Gastroesophageal sphincter (tissue), 4 donors: Measurements from ENCODE around the gene RABGEF1. TPM values are rescaled to one million over a fixed set of nuclear protein-coding genes. Genes with fewer than 3 reads are reported as not detected.
"Not testable (repeated sequence)": the region's sequence is repeated elsewhere in the genome, so short reads cannot be mapped to it uniquely, and the experiment has no call there.

Source experiments
- ATAC-seq: fragments of 150-250 bp; one replicate; pipeline ENCODE4 v1.9.1; 2016; ENCODE audit warnings: mild to moderate bottlenecking, moderate library complexity
- H3K27ac ChIP-seq, 4 donors: fragments of 200-600 bp; sonication (generic) in 3 of 4; 1 replicate in 3 of 4; 2 replicates in 1 of 4; pipeline ENCODE4 v1.5.1; 2016 to 2019
- H3K27me3 ChIP-seq: fragments of 200-600 bp; sonication (generic); one replicate; pipeline ENCODE4 v1.5.1; 2019
- H3K36me3 ChIP-seq, 2 donors: fragments of 200-600 bp; sonication (generic); one replicate each; pipeline ENCODE4 v1.5.1; 2019; ENCODE audit warnings: control low read depth in 1 of 2
- H3K4me1 ChIP-seq, 3 donors: fragments of 200-600 bp; sonication (generic); 1 replicate in 2 of 3; 2 replicates in 1 of 3; pipeline ENCODE4 v1.5.1; 2016 to 2019; ENCODE audit warnings: control low read depth in 2 of 3
- H3K4me3 ChIP-seq, 2 donors: fragments of 200-600 bp; sonication (generic); one replicate each; pipeline ENCODE4 v1.5.1; 2019; ENCODE audit warnings: mild to moderate bottlenecking in 1 of 2, moderate library complexity in 1 of 2
- H3K9me3 ChIP-seq, 3 donors: fragments of 200-600 bp; sonication (generic); one replicate each; pipeline ENCODE4 v1.5.1; 2017 to 2019; ENCODE audit warnings: control low read depth in 2 of 3
- CTCF ChIP-seq, 4 experiments: fragments of 200-600 bp in 2 of 4; fragments of 450-650 bp in 2 of 4; sonication (generic) in 1 of 4; IDR thresholded peaks; one replicate each; pipeline ENCODE4 v1.5.1; 2017 to 2019; ENCODE audit warnings: antibody characterized with exemption in 4 of 4, mild to moderate bottlenecking in 2 of 4, moderate library complexity in 2 of 4
- EP300 ChIP-seq: sonication (generic); formaldehyde crosslinking; IDR thresholded peaks from one replicate; pipeline ENCODE4 v1.6.1; 2017; ENCODE audit warnings: antibody characterized with exemption, mild to moderate bottlenecking
- POLR2A ChIP-seq, 2 donors: fragments of 450-650 bp; IDR thresholded peaks; one replicate each; pipeline ENCODE4 v1.6.1; 2017; ENCODE audit warnings: antibody characterized with exemption in 2 of 2, mild to moderate bottlenecking in 2 of 2, moderate library complexity in 1 of 2
- POLR2AphosphoS5 ChIP-seq: sonication (generic); formaldehyde crosslinking; IDR thresholded peaks from one replicate; pipeline ENCODE4 v1.6.1; 2017; ENCODE audit warnings: antibody characterized with exemption
- WGBS, 2 donors: methylation state at CpG; one replicate each; pipeline ENCODE4 v1.1.5; 2018; ENCODE audit warnings: low coverage in 1 of 2; 5-methylcytosine and 5-hydroxymethylcytosine counted together
- total RNA-seq, 4 donors: library from RNA; depleted of rRNA; stranded (reverse); fragments of >200 nt; gene quantifications; one replicate each; pipeline ENCODE4 v1.1.0, GENCODE V29; 2016

The RABGEF1 gene
- total RNA-seq, 4 donors from 2014 or later: 37.8 to 59.9 (median 39.8) TPM

DNA sequence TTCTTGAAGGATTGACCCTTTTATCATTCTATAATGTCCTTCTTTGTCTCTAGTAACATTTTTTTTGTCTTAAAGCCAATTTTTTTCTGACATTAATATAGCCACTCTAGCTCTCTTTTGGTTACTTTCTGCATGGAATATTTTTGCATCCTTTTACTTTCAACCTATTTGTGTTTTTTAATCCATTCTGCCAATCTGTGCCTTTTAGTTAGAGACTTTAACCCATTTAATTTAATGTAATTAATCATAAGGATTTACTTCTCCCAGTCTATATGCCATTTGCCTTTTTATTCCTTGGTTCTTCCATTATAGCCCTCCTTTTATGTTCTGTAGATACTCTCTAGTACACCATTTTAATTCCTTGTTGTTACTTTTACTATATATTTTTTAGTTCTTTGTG lies 32.7 kb upstream of the RABGEF1 start:
- H3K4me1 ChIP-seq: no peaks in the 10 kb centered on the region
- TF ChIP-seq POLR2AphosphoS5: no peak
- TF ChIP-seq EP300: no peak
- no peak for TF ChIP-seq CTCF (IDR thresholded peaks at IDR 0.05)
- no peak for TF ChIP-seq POLR2A (IDR thresholded peaks at IDR 0.05)
- H3K4me3 ChIP-seq: no peak overlapping the region
- no peaks in the 10 kb centered on the region for H3K9me3 ChIP-seq
- peaks cover 0 to 25% of the 10 kb centered on the region in 2 donors for H3K36me3 ChIP-seq
- no peak overlapping the region for H3K27ac ChIP-seq
- H3K27me3 ChIP-seq: no peaks in the 10 kb centered on the region
- no peak for ATAC-seq

DNA sequence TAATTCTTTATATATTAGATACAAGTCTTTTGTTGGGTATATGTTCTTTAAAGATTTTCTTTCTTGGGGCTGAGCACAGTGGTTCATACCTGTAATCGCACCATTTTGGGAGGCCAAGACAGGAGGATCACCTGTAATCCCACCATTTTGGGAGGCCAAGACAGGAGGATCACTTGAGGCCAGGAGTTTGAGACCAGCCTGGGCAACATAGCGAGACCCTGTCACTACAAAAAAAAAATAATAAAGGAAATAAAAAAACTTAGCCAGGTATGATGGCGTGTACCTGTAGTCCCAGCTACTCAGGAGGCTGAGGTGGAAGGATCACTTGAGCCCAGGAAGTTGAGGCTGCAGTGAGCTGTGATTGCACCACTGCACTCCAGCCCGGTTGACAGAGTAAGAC lies 29.8 kb upstream of the RABGEF1 start:
- H3K27ac ChIP-seq, H3K4me1 ChIP-seq, ATAC-seq, H3K9me3 ChIP-seq, H3K4me3 ChIP-seq, H3K27me3 ChIP-seq: not testable (repeated sequence)
- 94 to 98% methylated on average over 2 to 3 of the region's 4 CpGs for WGBS, 2 donors
- peaks cover 0 to 47% of the 10 kb centered on the region in 2 donors for H3K36me3 ChIP-seq

GRCh38 chr7:66713687-66714086 lies 26.8 kb upstream of the RABGEF1 start:
- TF ChIP-seq EP300 (no peak), CTCF (IDR thresholded peaks at IDR 0.05) (no peak), POLR2A (IDR thresholded peaks at IDR 0.05) (no peak), POLR2AphosphoS5 (no peak)
- H3K36me3 ChIP-seq: peaks cover 0 to 61% of the 10 kb centered on the region in 2 donors
- WGBS, 2 donors: 93 to 100% methylated on average over 1 of the region's 1 CpG

GRCh38 chr7:66716634-66717033 lies 23.9 kb upstream of the RABGEF1 start:
- not testable (repeated sequence) for H3K4me3 ChIP-seq, H3K27ac ChIP-seq, H3K9me3 ChIP-seq, H3K27me3 ChIP-seq, ATAC-seq, H3K4me1 ChIP-seq
- H3K36me3 ChIP-seq: peaks cover 0 to 67% of the 10 kb centered on the region in 2 donors
- 96 to 97% methylated on average over 3 to 7 of the region's 7 CpGs for WGBS, 2 donors

More at GRCh38 chr7:66713687-66714086, 26.8 kb upstream of the RABGEF1 start:
- Histone ChIP-seq H3K9me3 (no peaks in the 10 kb centered on the region), H3K27me3 (no peaks in the 10 kb centered on the region), H3K27ac (no peak overlapping the region), H3K4me1 (no peaks in the 10 kb centered on the region), H3K4me3 (no peak overlapping the region)
- ATAC-seq: no peak

DNA sequence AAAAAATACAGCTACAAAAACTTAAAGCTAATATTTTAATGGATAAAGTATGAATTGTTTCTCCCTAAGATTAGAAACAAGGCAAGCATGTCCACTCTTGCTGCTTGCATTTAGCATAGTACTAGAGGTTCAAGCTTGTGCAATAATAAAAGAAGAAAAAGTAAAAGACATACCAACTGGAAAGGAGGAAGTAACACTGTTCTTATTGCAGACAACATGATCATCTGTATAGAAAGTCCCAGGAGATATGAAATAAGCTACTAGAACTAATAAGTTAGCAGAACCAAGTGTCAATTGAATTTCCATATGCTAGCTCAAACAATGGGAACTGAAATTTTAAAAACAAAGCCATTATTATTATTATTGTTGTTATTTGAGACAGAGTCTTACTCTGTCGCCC lies 20.0 kb upstream of the RABGEF1 start:
- WGBS, 2 donors: 91 to 92% methylated on average over 1 of the region's 1 CpG
- H3K27me3 ChIP-seq: no peaks in the 10 kb centered on the region
- no peaks in the 10 kb centered on the region for H3K4me1 ChIP-seq
- H3K4me3 ChIP-seq: no peak overlapping the region
- ATAC-seq: no peak
- peaks cover 0 to 61% of the 10 kb centered on the region in 2 donors for H3K36me3 ChIP-seq
- peaks cover 0 to 10% (median 0%) of the 10 kb centered on the region in 3 donors for H3K9me3 ChIP-seq
- TF ChIP-seq POLR2AphosphoS5: no peak
- TF ChIP-seq CTCF (IDR thresholded peaks at IDR 0.05): no peak
- no peak for TF ChIP-seq EP300
- no peak for TF ChIP-seq POLR2A (IDR thresholded peaks at IDR 0.05)
- H3K27ac ChIP-seq: no peak overlapping the region

- no peak for ATAC-seq
- Histone ChIP-seq H3K4me1 (no peaks in the 10 kb centered on the region), H3K27ac (no peak overlapping the region), H3K9me3 (peaks cover 0 to 10% (median 0%) of the 10 kb centered on the region in 3 donors), H3K27me3 (no peaks in the 10 kb centered on the region), H3K4me3 (no peak overlapping the region), H3K36me3 (peaks cover 0 to 74% of the 10 kb centered on the region in 2 donors)
- no peak for TF ChIP-seq POLR2AphosphoS5
- no peak for TF ChIP-seq POLR2A (IDR thresholded peaks at IDR 0.05)
- WGBS, 2 donors: 100% methylated on average over 1 of the region's 2 CpGs; no CpG with 5 or more reads in 1 of the 2 donors
Measured at GRCh38 chr7:66725843-66726242, 14.7 kb upstream of the RABGEF1 start.
